ENCODE measurements around the gene PSORS1C2.

Gene PSORS1C2

GRCh38 chr6:31126396-31127175, 12.3 kb downstream of the PSORS1C2 start:
- H3K9ac ChIP-seq (ENCODE audit: insufficient read length, low read depth): no peak overlapping the region
- peaks cover 3% of the 10 kb centered on the region for H3K36me3 ChIP-seq (ENCODE audit: insufficient read depth, insufficient read length, low read length)
- TF ChIP-seq ZNF274 (IDR thresholded peaks at IDR 0.05; ENCODE audit: low read depth, low read length) (no peak), YY1 (IDR thresholded peaks at IDR 0.05; ENCODE audit: insufficient read depth, insufficient read length) (no peak), SUZ12 (IDR thresholded peaks at IDR 0.05; ENCODE audit: extremely low read depth, insufficient read depth, insufficient read length) (no peak)
- peaks cover 12% of the 10 kb centered on the region for H3K4me1 ChIP-seq (ENCODE audit: insufficient read depth, insufficient read length)
- no peaks in the 10 kb centered on the region for H3K27me3 ChIP-seq (ENCODE audit: insufficient read depth, insufficient read length)
- DNase-seq (ENCODE audit: low read depth, low spot score): no peak
- no peaks in the 10 kb centered on the region for H3K9me3 ChIP-seq (ENCODE audit: insufficient read depth, low read length)
- H3K4me3 ChIP-seq (ENCODE audit: insufficient read length, low read depth): no peak overlapping the region

- no peaks in the 10 kb centered on the region for H3K9me3 ChIP-seq (ENCODE audit: insufficient read depth, low read length)
Measured at GRCh38 chr6:31125586-31126363, 13.1 kb downstream of the PSORS1C2 start.

GRCh38 chr6:31125162-31125561, 13.7 kb downstream of the PSORS1C2 start:
- peak overlapping the region; percentile 26 for H3K9ac ChIP-seq (ENCODE audit: insufficient read length, low read depth)
- no peak overlapping the region for H3K4me3 ChIP-seq (ENCODE audit: insufficient read length, low read depth)
- no peaks in the 10 kb centered on the region for H3K27me3 ChIP-seq (ENCODE audit: insufficient read depth, insufficient read length)
- no peaks in the 10 kb centered on the region for H3K9me3 ChIP-seq (ENCODE audit: insufficient read depth, low read length)
- no peak for DNase-seq (ENCODE audit: low read depth, low spot score)
- H3K4me1 ChIP-seq (ENCODE audit: insufficient read depth, insufficient read length): peaks cover 12% of the 10 kb centered on the region
- peaks cover 3% of the 10 kb centered on the region for H3K36me3 ChIP-seq (ENCODE audit: insufficient read depth, insufficient read length, low read length)
- TF ChIP-seq SUZ12 (IDR thresholded peaks at IDR 0.05; ENCODE audit: extremely low read depth, insufficient read depth, insufficient read length) (no peak), YY1 (IDR thresholded peaks at IDR 0.05; ENCODE audit: insufficient read depth, insufficient read length) (no peak), ZNF274 (IDR thresholded peaks at IDR 0.05; ENCODE audit: low read depth, low read length) (no peak)

More at GRCh38 chr6:31125586-31126363, 13.1 kb downstream of the PSORS1C2 start:
- Histone ChIP-seq H3K4me3 (ENCODE audit: insufficient read length, low read depth) (no peak overlapping the region), H3K27me3 (ENCODE audit: insufficient read depth, insufficient read length) (no peaks in the 10 kb centered on the region), H3K36me3 (ENCODE audit: insufficient read depth, insufficient read length, low read length) (peaks cover 3% of the 10 kb centered on the region), H3K9ac (ENCODE audit: insufficient read length, low read depth) (no peak overlapping the region), H3K4me1 (ENCODE audit: insufficient read depth, insufficient read length) (peaks cover 12% of the 10 kb centered on the region)
- DNase-seq (ENCODE audit: low read depth, low spot score): no peak
- no peak for TF ChIP-seq SUZ12 (IDR thresholded peaks at IDR 0.05; ENCODE audit: extremely low read depth, insufficient read depth, insufficient read length)
- no peak for TF ChIP-seq ZNF274 (IDR thresholded peaks at IDR 0.05; ENCODE audit: low read depth, low read length)
- no peak for TF ChIP-seq YY1 (IDR thresholded peaks at IDR 0.05; ENCODE audit: insufficient read depth, insufficient read length)

- DNase-seq (ENCODE audit: low read depth, low spot score): no peak
- Histone ChIP-seq H3K4me3 (ENCODE audit: insufficient read length, low read depth) (no peak overlapping the region), H3K4me1 (ENCODE audit: insufficient read depth, insufficient read length) (peaks cover 12% of the 10 kb centered on the region), H3K36me3 (ENCODE audit: insufficient read depth, insufficient read length, low read length) (peaks cover 7% of the 10 kb centered on the region), H3K9ac (ENCODE audit: insufficient read length, low read depth) (peak overlapping the region; percentile 15), H3K9me3 (ENCODE audit: insufficient read depth, low read length) (no peaks in the 10 kb centered on the region), H3K27me3 (ENCODE audit: insufficient read depth, insufficient read length) (no peaks in the 10 kb centered on the region)
- no peak for TF ChIP-seq SUZ12 (IDR thresholded peaks at IDR 0.05; ENCODE audit: extremely low read depth, insufficient read depth, insufficient read length)
- no peak for TF ChIP-seq ZNF274 (IDR thresholded peaks at IDR 0.05; ENCODE audit: low read depth, low read length)
- no peak for TF ChIP-seq YY1 (IDR thresholded peaks at IDR 0.05; ENCODE audit: insufficient read depth, insufficient read length)
Measured at GRCh38 chr6:31122791-31123706, 15.8 kb downstream of the PSORS1C2 start.

GRCh38 chr6:31121131-31121790, 17.6 kb downstream of the PSORS1C2 start:
- no peak for DNase-seq (ENCODE audit: low read depth, low spot score)
- Histone ChIP-seq H3K4me3 (ENCODE audit: insufficient read length, low read depth) (no peak overlapping the region), H3K4me1 (ENCODE audit: insufficient read depth, insufficient read length) (peaks cover 7% of the 10 kb centered on the region), H3K36me3 (ENCODE audit: insufficient read depth, insufficient read length, low read length) (peaks cover 13% of the 10 kb centered on the region), H3K27me3 (ENCODE audit: insufficient read depth, insufficient read length) (no peaks in the 10 kb centered on the region), H3K9me3 (ENCODE audit: insufficient read depth, low read length) (no peaks in the 10 kb centered on the region; the same call in 1 of the 2 replicates), H3K9ac (ENCODE audit: insufficient read length, low read depth) (no peak overlapping the region)
- no peak for TF ChIP-seq SUZ12 (IDR thresholded peaks at IDR 0.05; ENCODE audit: extremely low read depth, insufficient read depth, insufficient read length)
- TF ChIP-seq ZNF274 (IDR thresholded peaks at IDR 0.05; ENCODE audit: low read depth, low read length): no peak
- TF ChIP-seq YY1 (IDR thresholded peaks at IDR 0.05; ENCODE audit: insufficient read depth, insufficient read length): no peak

- Histone ChIP-seq H3K4me3 (ENCODE audit: insufficient read length, low read depth) (no peak within 1 kb of the TSS), H3K9ac (ENCODE audit: insufficient read length, low read depth) (no peak within 1 kb of the TSS)
- no peak for TF ChIP-seq ZNF274 (IDR thresholded peaks at IDR 0.05; ENCODE audit: low read depth, low read length)
- TF ChIP-seq SUZ12 (IDR thresholded peaks at IDR 0.05; ENCODE audit: extremely low read depth, insufficient read depth, insufficient read length): no peak
- no peak for TF ChIP-seq YY1 (IDR thresholded peaks at IDR 0.05; ENCODE audit: insufficient read depth, insufficient read length)
Measured at GRCh38 chr6:31120151-31120915, 18.5 kb downstream of the PSORS1C2 start, which contains the start of gene CDSN. TSS of gene CDSN (minus strand) at chr6:31120446. CDS start at chr6:31120419, 27 bp downstream.

More at GRCh38 chr6:31120151-31120915, 18.5 kb downstream of the PSORS1C2 start, which contains the start of gene CDSN:
- no peak for DNase-seq (ENCODE audit: low read depth, low spot score)
- Histone ChIP-seq H3K4me1 (ENCODE audit: insufficient read depth, insufficient read length) (peaks cover 6% of the 10 kb centered on the region), H3K27me3 (ENCODE audit: insufficient read depth, insufficient read length) (no peaks in the 10 kb centered on the region), H3K36me3 (ENCODE audit: insufficient read depth, insufficient read length, low read length) (peaks cover 10% of the 10 kb centered on the region), H3K9me3 (ENCODE audit: insufficient read depth, low read length) (no peaks in the 10 kb centered on the region; the same call in 1 of the 2 replicates)
